GM12892 (cell line): ENCODE results near the gene TRPM8.

Experiments used
- POLR2A ChIP-seq: IDR thresholded peaks from 2 replicates; pipeline ENCODE4 v1.6.1; 2011; ENCODE audit warnings: low read depth, low read length, control low read depth
- POLR2AphosphoS5 ChIP-seq: IDR thresholded peaks from 2 replicates; pipeline ENCODE4 v1.6.1; 2011; ENCODE audit warnings: low read depth, low read length, control low read depth
- TAF1 ChIP-seq: IDR thresholded peaks from 2 replicates; pipeline ENCODE4 v1.6.1; 2011; ENCODE audit warnings: low read depth, mild to moderate bottlenecking, control low read depth, low read length, borderline replicate concordance

DNA sequence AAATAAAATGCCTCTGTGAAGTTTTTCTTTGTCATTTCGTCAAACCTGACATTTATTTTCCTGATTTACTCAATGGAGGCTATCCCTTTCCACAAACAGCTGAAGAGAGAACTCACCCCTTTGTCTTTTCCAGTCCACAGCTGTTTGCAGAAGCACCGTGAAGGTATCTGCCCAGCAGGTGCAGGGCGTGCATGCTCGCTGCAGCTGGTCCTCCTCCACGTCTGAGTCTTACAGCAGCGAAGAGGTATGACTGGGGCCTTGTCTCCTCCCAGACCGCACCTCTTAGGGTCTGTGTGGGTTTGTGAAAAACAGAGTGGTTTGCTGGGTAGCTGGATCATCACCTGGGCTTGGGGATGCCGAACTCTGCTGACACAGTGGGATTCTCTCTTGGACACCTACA lies 143.1 kb downstream of the TRPM8 start:
- TF ChIP-seq POLR2AphosphoS5 (no peak), POLR2A (no peak), TAF1 (no peak)
